ENCODE results near the gene TM4SF4.
"Not testable (repeated sequence)": the region's sequence is repeated elsewhere in the genome, so short reads cannot be mapped to it uniquely, and the experiment has no call there.

The TM4SF4 gene

GRCh38 chr3:149474250-149474817 lies at the start of gene TM4SF4:
Gene TM4SF4 (plus strand): TSS chr3:149474697. CDS start chr3:149474878, 181 bp downstream.
- no peak for DNase-seq (ENCODE audit: low read depth in 2 of 2)

- no peak for DNase-seq (ENCODE audit: low read depth in 2 of 2)
These were observed 49.6 kb upstream of the TM4SF4 start for GRCh38 chr3:149424918-149425317.

GRCh38 chr3:149426325-149426724 lies 48.2 kb upstream of the TM4SF4 start:
- no peak for DNase-seq (ENCODE audit: low read depth in 2 of 2)

- DNase-seq (ENCODE audit: low read depth in 2 of 2), result no peak
These were observed 46.4 kb upstream of the TM4SF4 start for GRCh38 chr3:149428087-149428486.

- no peak for DNase-seq (ENCODE audit: low read depth in 2 of 2)
These were observed 44.3 kb upstream of the TM4SF4 start for GRCh38 chr3:149430216-149430615.

GRCh38 chr3:149432149-149432548 lies 42.3 kb upstream of the TM4SF4 start:
- no peak for DNase-seq (ENCODE audit: low read depth in 2 of 2)

GRCh38 chr3:149435996-149436885 lies 38.3 kb upstream of the TM4SF4 start:
- no peak for DNase-seq (ENCODE audit: low read depth in 2 of 2)

- no peak for DNase-seq (ENCODE audit: low read depth in 2 of 2)
These were observed 37.2 kb upstream of the TM4SF4 start for GRCh38 chr3:149437286-149437685.

GRCh38 chr3:149437710-149438109 lies 36.8 kb upstream of the TM4SF4 start:
- DNase-seq (ENCODE audit: low read depth in 2 of 2), result no peak

- no peak for DNase-seq (ENCODE audit: low read depth in 2 of 2)
These were observed 35.5 kb upstream of the TM4SF4 start for GRCh38 chr3:149438981-149439380.

GRCh38 chr3:149441642-149442041 lies 32.9 kb upstream of the TM4SF4 start:
- DNase-seq (ENCODE audit: low read depth in 2 of 2), result no peak

GRCh38 chr3:149442043-149442442 lies 32.5 kb upstream of the TM4SF4 start:
- no peak for DNase-seq (ENCODE audit: low read depth in 2 of 2)

GRCh38 chr3:149442851-149443544 lies 31.5 kb upstream of the TM4SF4 start:
- DNase-seq (ENCODE audit: low read depth in 2 of 2), result no peak

- DNase-seq (ENCODE audit: low read depth in 2 of 2), result no peak
These were observed 31.0 kb upstream of the TM4SF4 start for GRCh38 chr3:149443545-149443912.

GRCh38 chr3:149444867-149445266 lies 29.6 kb upstream of the TM4SF4 start:
- not testable (repeated sequence) for DNase-seq (ENCODE audit: low read depth in 2 of 2)

- no peak for DNase-seq (ENCODE audit: low read depth in 2 of 2)
These were observed 26.1 kb upstream of the TM4SF4 start for GRCh38 chr3:149448331-149448831.

- no peak for DNase-seq (ENCODE audit: low read depth in 2 of 2)
These were observed 25.3 kb upstream of the TM4SF4 start for GRCh38 chr3:149449182-149449581.

- DNase-seq (ENCODE audit: low read depth in 2 of 2), result no peak
These were observed 24.7 kb upstream of the TM4SF4 start for GRCh38 chr3:149449799-149450198.

GRCh38 chr3:149450281-149450680 lies 24.2 kb upstream of the TM4SF4 start:
- DNase-seq (ENCODE audit: low read depth in 2 of 2), result no peak

GRCh38 chr3:149452036-149452435 lies 22.5 kb upstream of the TM4SF4 start:
- DNase-seq (ENCODE audit: low read depth in 2 of 2), result no peak

GRCh38 chr3:149453140-149453805 lies 21.2 kb upstream of the TM4SF4 start:
- no peak for DNase-seq (ENCODE audit: low read depth in 2 of 2)

- DNase-seq (ENCODE audit: low read depth in 2 of 2), result no peak
These were observed 19.8 kb upstream of the TM4SF4 start for GRCh38 chr3:149454746-149455145.
